H9 (cell line): Measurements from ENCODE around the gene ANKRD12. TPM values are rescaled to one million over a fixed set of nuclear protein-coding genes. Genes with fewer than 3 reads are reported as not detected.

Experiments used
- DNase-seq: peaks from one replicate; pipeline ENCODE4 v3.0.0-alpha.2; 2017
- H2AFZ ChIP-seq: one replicate; pipeline ENCODE4 v1.6.1; 2013; ENCODE audit warnings: mild to moderate bottlenecking, low read length, control low read depth, moderate library complexity
- H2AK5ac ChIP-seq: 2 replicates; pipeline ENCODE4 v1.6.1; 2013; ENCODE audit warnings: low read length, control low read depth, mixed read lengths; ENCODE audit not compliant: insufficient read length
- H2BK120ac ChIP-seq: one replicate; pipeline ENCODE4 v1.6.1; 2013; ENCODE audit warnings: low read depth, mild to moderate bottlenecking, low read length, control low read depth, inconsistent platforms; ENCODE audit not compliant: poor library complexity, severe bottlenecking
- H2BK12ac ChIP-seq: 2 replicates; pipeline ENCODE4 v1.6.1; 2013; ENCODE audit warnings: low read length, control low read depth, mixed read lengths, low read depth; ENCODE audit not compliant: insufficient read length
- H2BK15ac ChIP-seq: 2 replicates; pipeline ENCODE4 v1.6.1; 2013; ENCODE audit warnings: low read depth, low read length, control low read depth
- H2BK20ac ChIP-seq: one replicate; pipeline ENCODE4 v1.6.1; 2013; ENCODE audit warnings: low read depth, mild to moderate bottlenecking, low read length, control low read depth, inconsistent platforms; ENCODE audit not compliant: poor library complexity, severe bottlenecking
- H2BK5ac ChIP-seq: 2 replicates; pipeline ENCODE4 v1.6.1; 2013; ENCODE audit warnings: low read length, control low read depth, mixed read lengths; ENCODE audit not compliant: insufficient read length
- H3K14ac ChIP-seq: 2 replicates; pipeline ENCODE4 v1.6.1; 2013; ENCODE audit warnings: low read length, control low read depth; ENCODE audit not compliant: insufficient read depth
- H3K18ac ChIP-seq: 2 replicates; pipeline ENCODE4 v1.6.1; 2013; ENCODE audit warnings: low read depth, mild to moderate bottlenecking, mixed read lengths, low read length, control low read depth; ENCODE audit not compliant: insufficient read length
- H3K23ac ChIP-seq: 2 replicates; pipeline ENCODE4 v1.6.1; 2013; ENCODE audit warnings: low read length, control low read depth, mixed read lengths, low read depth; ENCODE audit not compliant: insufficient read length
- H3K23me2 ChIP-seq: 2 replicates; pipeline ENCODE4 v1.6.1; 2013; ENCODE audit warnings: low read depth, mild to moderate bottlenecking, mixed read lengths, low read length, control low read depth; ENCODE audit not compliant: insufficient read length, poor library complexity, severe bottlenecking
- H3K27ac ChIP-seq: 2 replicates; pipeline ENCODE4 v1.5.1; 2013; ENCODE audit warnings: low read length, control low read depth, mixed read lengths, low read depth; ENCODE audit not compliant: insufficient read length
- H3K27me3 ChIP-seq: 2 replicates; pipeline ENCODE4 v1.6.1; 2013; ENCODE audit warnings: low read length, control low read depth, inconsistent platforms; ENCODE audit not compliant: insufficient read depth
- H3K4ac ChIP-seq: 2 replicates; pipeline ENCODE4 v1.6.1; 2013; ENCODE audit warnings: low read depth, mild to moderate bottlenecking, control low read depth, inconsistent platforms, low read length, moderate library complexity
- H3K4me1 ChIP-seq: 2 replicates; pipeline ENCODE4 v1.6.1; 2013; ENCODE audit warnings: low read length, control low read depth, inconsistent platforms; ENCODE audit not compliant: insufficient read depth
- H3K4me2 ChIP-seq: 2 replicates; pipeline ENCODE4 v1.6.1; 2013; ENCODE audit warnings: low read length, control low read depth, mixed read lengths; ENCODE audit not compliant: insufficient read length, insufficient read depth
- H3K56ac ChIP-seq: 2 replicates; pipeline ENCODE4 v1.6.1; 2013; ENCODE audit warnings: low read depth, mild to moderate bottlenecking, mixed read lengths, low read length, control low read depth; ENCODE audit not compliant: insufficient read length
- H3K79me1 ChIP-seq: 2 replicates; pipeline ENCODE4 v1.6.1; 2013; ENCODE audit warnings: low read depth, mild to moderate bottlenecking, moderate library complexity, low read length, control low read depth, inconsistent platforms; ENCODE audit not compliant: insufficient read depth, poor library complexity, severe bottlenecking
- H3K79me2 ChIP-seq: 2 replicates; pipeline ENCODE4 v1.6.1; 2013; ENCODE audit warnings: low read length, control low read depth, inconsistent platforms; ENCODE audit not compliant: insufficient read depth
- H3K9ac ChIP-seq: 2 replicates; pipeline ENCODE4 v1.6.1; 2013; ENCODE audit warnings: low read length, control low read depth, mixed read lengths; ENCODE audit not compliant: insufficient read length; ENCODE audit errors: extremely low read depth
- H3K9me3 ChIP-seq: one replicate; pipeline ENCODE4 v1.6.1; 2013; ENCODE audit warnings: low read depth, low read length, inconsistent platforms; ENCODE audit not compliant: control insufficient read depth
- H3T11ph ChIP-seq: one replicate; pipeline ENCODE4 v1.6.1; 2013; ENCODE audit warnings: mild to moderate bottlenecking, low read length, control low read depth, inconsistent platforms
- H4K20me1 ChIP-seq: one replicate; pipeline ENCODE4 v1.6.1; 2013; ENCODE audit not compliant: control insufficient read depth, insufficient read length, insufficient read depth
- H4K5ac ChIP-seq: 2 replicates; pipeline ENCODE4 v1.6.1; 2013; ENCODE audit warnings: low read depth, mild to moderate bottlenecking, mixed read lengths, low read length, control low read depth; ENCODE audit not compliant: insufficient read length
- H4K8ac ChIP-seq: replicated peaks from 2 replicates; pipeline ENCODE4 v1.6.1; 2013; ENCODE audit warnings: low read length, control low read depth, mixed read lengths, low read depth; ENCODE audit not compliant: insufficient read length
- H4K91ac ChIP-seq: 2 replicates; pipeline ENCODE4 v1.6.1; 2013; ENCODE audit warnings: low read depth, mild to moderate bottlenecking, moderate library complexity, mixed read lengths, low read length, control low read depth; ENCODE audit not compliant: insufficient read length
- H3K27ac Mint-ChIP-seq, 3 experiments: 2 replicates in 2 of 3; 3 replicates in 1 of 3; pipeline ENCODE4 v1.8.0; 2020 to 2021; ENCODE audit warnings: mixed read lengths in 3 of 3, mild to moderate bottlenecking in 1 of 3, moderate library complexity in 1 of 3
- H3K27me3 Mint-ChIP-seq: 2 replicates; pipeline ENCODE4 v1.8.0; 2021; ENCODE audit warnings: low read depth, mild to moderate bottlenecking, moderate library complexity, mixed read lengths
- H3K36me3 Mint-ChIP-seq, 3 experiments: 2 replicates in 2 of 3; 3 replicates in 1 of 3; pipeline ENCODE4 v1.8.0; 2020 to 2021; ENCODE audit warnings: low read depth in 3 of 3, mixed read lengths in 3 of 3; ENCODE audit not compliant: insufficient read depth in 1 of 3
- H3K4me1 Mint-ChIP-seq, 2 experiments: 2 replicates each; pipeline ENCODE4 v1.8.0; 2020; ENCODE audit warnings: mixed read lengths in 2 of 2
- H3K4me3 Mint-ChIP-seq, 2 experiments: 2 replicates in 1 of 2; 3 replicates in 1 of 2; pipeline ENCODE4 v1.8.0; 2020 to 2021; ENCODE audit warnings: mild to moderate bottlenecking in 2 of 2, mixed read lengths in 2 of 2, moderate library complexity in 1 of 2
- H3K9me3 Mint-ChIP-seq, 2 experiments: 2 replicates in 1 of 2; 3 replicates in 1 of 2; pipeline ENCODE4 v1.8.0; 2020; ENCODE audit warnings: mild to moderate bottlenecking in 2 of 2, mixed read lengths in 2 of 2, moderate library complexity in 1 of 2
- CTCF ChIP-seq: fragments of 200-600 bp; sonication (generic); conservative IDR thresholded peaks from 3 replicates; pipeline ENCODE4 v1.8.0; 2021; ENCODE audit warnings: antibody characterized with exemption, mild to moderate bottlenecking
- WGBS: extraction: QIAGEN DNeasy Blood & Tissue Kit; methylation state at CpG from one replicate; pipeline ENCODE4 v1.1.7; 2013; ENCODE audit warnings: missing lambda C conversion rate, low lambda C conversion rate, mixed read lengths; ENCODE audit not compliant: insufficient read length; ENCODE audit errors: extremely low coverage; 5-methylcytosine and 5-hydroxymethylcytosine counted together
- total RNA-seq: library from RNA; stranded (reverse); gene quantifications from 2 replicates; pipeline ENCODE4 v1.2.1, GENCODE V29; 2021

The ANKRD12 gene
- total RNA-seq, 1 experiment from 2014 or later, result 38.9 TPM

- no peak for TF ChIP-seq CTCF
- no peak overlapping the region for H3K4ac ChIP-seq
- no peak overlapping the region for H3K56ac ChIP-seq
- H4K91ac ChIP-seq, result no peak overlapping the region
- Mint-ChIP-seq H3K9me3 (peaks cover 63 to 72% of the 10 kb centered on the region in 2 experiments), H3K27ac (no peak overlapping the region), H3K27me3 (no peaks in the 10 kb centered on the region), H3K36me3 (peaks cover 31 to 56% (median 43%) of the 10 kb centered on the region in 3 experiments), H3K4me3 (no peak overlapping the region), H3K4me1 (peaks cover 0 to under 1% of the 10 kb centered on the region in 2 experiments; a peak in 3 of 4 replicates)
- no peak overlapping the region for H2BK12ac ChIP-seq
- H2BK120ac ChIP-seq, result no peak overlapping the region
- no peak overlapping the region for H2BK20ac ChIP-seq
- peaks cover 14% of the 10 kb centered on the region for H3K9me3 ChIP-seq
- no peaks in the 10 kb centered on the region for H4K20me1 ChIP-seq
- H2AFZ ChIP-seq, result no peak overlapping the region
- no peak overlapping the region for H2AK5ac ChIP-seq
- no peaks in the 10 kb centered on the region for H3K27me3 ChIP-seq
- no peak overlapping the region for H3K9ac ChIP-seq
- H3K79me1 ChIP-seq, result no peaks in the 10 kb centered on the region
- H3K4me2 ChIP-seq, result no peak overlapping the region
- no peaks in the 10 kb centered on the region for H3K23me2 ChIP-seq
- no peak overlapping the region for H2BK15ac ChIP-seq
- DNase-seq, result no peak
- no peak overlapping the region for H3K23ac ChIP-seq
- H4K8ac ChIP-seq, result no peak overlapping the region
- H3K18ac ChIP-seq, result no peak overlapping the region
- H3K14ac ChIP-seq, result no peak overlapping the region
- H3T11ph ChIP-seq, result no peak overlapping the region
- H3K4me1 ChIP-seq, result no peaks in the 10 kb centered on the region
- H3K79me2 ChIP-seq, result no peaks in the 10 kb centered on the region
- no peak overlapping the region for H2BK5ac ChIP-seq
- no peak overlapping the region for H4K5ac ChIP-seq
- no peak overlapping the region for H3K27ac ChIP-seq
- WGBS, result no CpG with 5 or more reads among the region's 1 CpG
Measured at GRCh38 chr18:9293948-9294347, 157.4 kb downstream of the ANKRD12 start.
